K562 (cell line): ENCODE measurements around the gene SPDEF. TPM values are rescaled to one million over a fixed set of nuclear protein-coding genes. Genes with fewer than 3 reads are reported as not detected.
A peak's percentile ranks its signal among the peaks of the same experiment; 100 is the strongest.

Source experiments
- DNMT1 ChIP-seq: fragments of 450-650 bp; IDR thresholded peaks from 2 replicates; pipeline ENCODE4 v1.6.1; 2016; ENCODE audit warnings: antibody characterized with exemption, mild to moderate bottlenecking
- EGR1 ChIP-seq: fragments of 450-650 bp; conservative IDR thresholded peaks from 2 replicates; pipeline ENCODE4 v1.6.1; 2017; ENCODE audit warnings: mild to moderate bottlenecking
- EHMT2 ChIP-seq: fragments of 450-650 bp; IDR thresholded peaks from 2 replicates; pipeline ENCODE4 v1.6.1; 2018; ENCODE audit warnings: antibody characterized with exemption
- ETV5 ChIP-seq: sonication (generic); formaldehyde crosslinking; IDR thresholded peaks from 2 replicates; pipeline ENCODE4 v1.4.0; 2020; ENCODE audit warnings: low read depth, mild to moderate bottlenecking, missing genetic modification reagents
- HIVEP1 ChIP-seq: fragments of 250-450 bp; sonication (Bioruptor Pico); IDR thresholded peaks from 2 replicates; pipeline ENCODE4 v1.4.0; 2020; ENCODE audit warnings: mild to moderate bottlenecking
- KDM5B ChIP-seq: fragments of 200-600 bp; sonication (generic); IDR thresholded peaks from 2 replicates; pipeline ENCODE4 v1.6.1; 2012; ENCODE audit warnings: low read depth, mild to moderate bottlenecking, moderate library complexity, low read length, control low read depth, inconsistent platforms; ENCODE audit not compliant: insufficient replicate concordance
- MAFF ChIP-seq: IDR thresholded peaks from 2 replicates; pipeline ENCODE4 v1.6.1; 2012; ENCODE audit warnings: low read length, improper control_type of control experiment
- PHB2 ChIP-seq: fragments of 450-650 bp; IDR thresholded peaks from 2 replicates; pipeline ENCODE4 v1.6.1; 2017; ENCODE audit warnings: low read depth
- POLR2B ChIP-seq: fragments of 450-650 bp; IDR thresholded peaks from 2 replicates; pipeline ENCODE4 v1.6.1; 2018; ENCODE audit warnings: low read depth; ENCODE audit not compliant: partially characterized antibody
- PTTG1 ChIP-seq: fragments of 450-650 bp; IDR thresholded peaks from 2 replicates; pipeline ENCODE4 v1.6.1; 2016; ENCODE audit warnings: low read depth, mild to moderate bottlenecking, missing genetic modification characterization, missing compliant biosample characterization
- RBM15 ChIP-seq: fragments of 200-400 bp; formaldehyde crosslinking; IDR thresholded peaks from 2 replicates; pipeline ENCODE4 v1.6.1; 2018; ENCODE audit warnings: mild to moderate bottlenecking, low read length, moderate library complexity; ENCODE audit not compliant: insufficient read depth
- SRSF3 ChIP-seq: fragments of 200-400 bp; formaldehyde crosslinking; IDR thresholded peaks from 2 replicates; pipeline ENCODE4 v1.6.1; 2016; ENCODE audit warnings: mild to moderate bottlenecking, low read length, moderate library complexity; ENCODE audit not compliant: insufficient read depth
- TEAD4 ChIP-seq, 2 experiments: sonication (generic) in 1 of 2; formaldehyde crosslinking in 1 of 2; IDR thresholded peaks; 2 replicates each; pipeline versions ENCODE4 v1.6.1 to v1.8.0; 2012 to 2022; ENCODE audit warnings: borderline replicate concordance in 1 of 2, inconsistent platforms in 1 of 2, low read length in 1 of 2, mild to moderate bottlenecking in 1 of 2, missing genetic modification reagents in 1 of 2
- ZBTB12 ChIP-seq: fragments of 250-450 bp; sonication (Bioruptor Pico); IDR thresholded peaks from 2 replicates; pipeline ENCODE4 v1.4.0; 2020
- ZC3H11A ChIP-seq: IDR thresholded peaks from 2 replicates; pipeline ENCODE4 v1.6.1; 2012; ENCODE audit warnings: low read depth, low read length, improper control_type of control experiment
- polyA plus RNA-seq, 8 experiments: library from polyadenylated mRNA; depleted of rRNA in 4 of 8; stranded (reverse) in 5 of 8; unstranded in 3 of 8; fragments of >200 nt; fragmentation: Nextera tagmentation in 2 of 8; fragmentation: Illumina TruSeq in 1 of 8; extraction: Ambion mirVana in 2 of 8; extraction: Trizol in 1 of 8; gene quantifications; 2 replicates each; pipeline versions ENCODE4 v1.2.1 to v1.2.3, GENCODE V29; 2011 to 2014; ENCODE audit warnings: inconsistent platforms in 1 of 8, missing spikeins in 1 of 8
- total RNA-seq, 7 experiments: library from RNA; depleted of rRNA in 6 of 7; stranded (reverse); fragments of >200 nt in 6 of 7; fragmentation: Illumina TruSeq in 2 of 7; extraction: Trizol in 2 of 7; gene quantifications; 2 replicates each; pipeline versions ENCODE4 v1.2.1 to v1.2.3, GENCODE V29; 2011 to 2021; ENCODE audit warnings: low replicate concordance in 1 of 7
- TF ChIP-seq, protein P1 (sequence below): fragments of 450-650 bp; IDR thresholded peaks from one replicate; pipeline ENCODE4 v1.6.1; 2018; ENCODE audit warnings: mild to moderate bottlenecking, moderate library complexity; ENCODE audit not compliant: partially characterized antibody
- TF ChIP-seq, protein P2 (sequence below): IDR thresholded peaks from 3 replicates; pipeline ENCODE4 v1.6.1; 2011; ENCODE audit warnings: borderline replicate concordance, mild to moderate bottlenecking, moderate library complexity; ENCODE audit not compliant: insufficient read length; ENCODE audit errors: extremely low read depth
- TF ChIP-seq, protein P3 (sequence below), 3 experiments: IDR thresholded peaks in 2 of 3; conservative IDR thresholded peaks in 1 of 3; 2 replicates each; pipeline ENCODE4 v1.5.1; 2011 to 2012; ENCODE audit warnings: low read length in 3 of 3, mild to moderate bottlenecking in 3 of 3, control low read depth in 2 of 3, improper control_type of control experiment in 1 of 3, inconsistent platforms in 1 of 3, low read depth in 1 of 3, mixed read lengths in 1 of 3, moderate library complexity in 1 of 3; ENCODE audit not compliant: insufficient read depth in 2 of 3
- TF ChIP-seq, protein P4 (sequence below): fragments of 200-400 bp; formaldehyde crosslinking; IDR thresholded peaks from 2 replicates; pipeline ENCODE4 v1.6.1; 2017; ENCODE audit warnings: mild to moderate bottlenecking, low read depth, low read length, moderate library complexity

The SPDEF gene
- total and polyA plus RNA-seq, 9 of the 15 experiments (the other 6 are each of a cell fraction or from before 2014, with no cell fraction given) = 0.04 to 0.12 (median 0.11) TPM; not detected in 5

DNA sequence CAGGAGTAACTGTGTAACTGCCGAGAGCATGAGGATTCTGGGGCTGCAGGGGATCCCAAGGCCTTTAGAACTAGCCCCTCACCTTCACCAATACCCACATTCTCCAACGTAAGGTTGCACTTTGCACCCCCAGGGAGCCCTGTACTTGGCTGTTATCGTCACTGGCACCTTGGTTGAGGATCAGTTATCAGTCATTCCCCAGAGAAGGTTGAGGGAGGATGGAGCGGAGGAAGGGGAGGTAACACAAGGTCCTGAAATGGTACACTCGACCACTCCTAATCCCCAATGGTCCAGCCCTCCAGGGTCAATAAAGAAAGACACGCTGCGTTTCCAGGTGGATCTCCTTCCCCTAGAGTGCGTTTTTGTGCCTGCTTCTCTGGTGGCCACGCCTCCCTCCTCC is 1.1 kb upstream of the SPDEF start (continued):
- TF ChIP-seq, protein P1, sequence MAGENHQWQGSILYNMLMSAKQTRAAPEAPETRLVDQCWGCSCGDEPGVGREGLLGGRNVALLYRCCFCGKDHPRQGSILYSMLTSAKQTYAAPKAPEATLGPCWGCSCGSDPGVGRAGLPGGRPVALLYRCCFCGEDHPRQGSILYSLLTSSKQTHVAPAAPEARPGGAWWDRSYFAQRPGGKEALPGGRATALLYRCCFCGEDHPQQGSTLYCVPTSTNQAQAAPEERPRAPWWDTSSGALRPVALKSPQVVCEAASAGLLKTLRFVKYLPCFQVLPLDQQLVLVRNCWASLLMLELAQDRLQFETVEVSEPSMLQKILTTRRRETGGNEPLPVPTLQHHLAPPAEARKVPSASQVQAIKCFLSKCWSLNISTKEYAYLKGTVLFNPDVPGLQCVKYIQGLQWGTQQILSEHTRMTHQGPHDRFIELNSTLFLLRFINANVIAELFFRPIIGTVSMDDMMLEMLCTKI = no peak
- TF ChIP-seq MAFF (no peak), EGR1 (no peak), ETV5 (CRISPR knock-in tag) (no peak), ZBTB12 (CRISPR knock-in tag) (no peak), POLR2B (no peak), PHB2 (no peak), RBM15 (no peak), TEAD4 (IDR thresholded peaks at IDR 0.05; ENCODE audit: low read length) (peak; percentile 83), TEAD4 (CRISPR knock-in tag; IDR thresholded peaks at IDR 0.05; ENCODE audit: borderline replicate concordance) (no peak), KDM5B (no peak), SRSF3 (no peak), HIVEP1 (no peak), EHMT2 (0 out of 2 replicates have a peak, but pooled peaks have one; percentile 62), PTTG1 (tag) (no peak), DNMT1 (no peak), ZC3H11A (no peak)
- TF ChIP-seq, protein P2, sequence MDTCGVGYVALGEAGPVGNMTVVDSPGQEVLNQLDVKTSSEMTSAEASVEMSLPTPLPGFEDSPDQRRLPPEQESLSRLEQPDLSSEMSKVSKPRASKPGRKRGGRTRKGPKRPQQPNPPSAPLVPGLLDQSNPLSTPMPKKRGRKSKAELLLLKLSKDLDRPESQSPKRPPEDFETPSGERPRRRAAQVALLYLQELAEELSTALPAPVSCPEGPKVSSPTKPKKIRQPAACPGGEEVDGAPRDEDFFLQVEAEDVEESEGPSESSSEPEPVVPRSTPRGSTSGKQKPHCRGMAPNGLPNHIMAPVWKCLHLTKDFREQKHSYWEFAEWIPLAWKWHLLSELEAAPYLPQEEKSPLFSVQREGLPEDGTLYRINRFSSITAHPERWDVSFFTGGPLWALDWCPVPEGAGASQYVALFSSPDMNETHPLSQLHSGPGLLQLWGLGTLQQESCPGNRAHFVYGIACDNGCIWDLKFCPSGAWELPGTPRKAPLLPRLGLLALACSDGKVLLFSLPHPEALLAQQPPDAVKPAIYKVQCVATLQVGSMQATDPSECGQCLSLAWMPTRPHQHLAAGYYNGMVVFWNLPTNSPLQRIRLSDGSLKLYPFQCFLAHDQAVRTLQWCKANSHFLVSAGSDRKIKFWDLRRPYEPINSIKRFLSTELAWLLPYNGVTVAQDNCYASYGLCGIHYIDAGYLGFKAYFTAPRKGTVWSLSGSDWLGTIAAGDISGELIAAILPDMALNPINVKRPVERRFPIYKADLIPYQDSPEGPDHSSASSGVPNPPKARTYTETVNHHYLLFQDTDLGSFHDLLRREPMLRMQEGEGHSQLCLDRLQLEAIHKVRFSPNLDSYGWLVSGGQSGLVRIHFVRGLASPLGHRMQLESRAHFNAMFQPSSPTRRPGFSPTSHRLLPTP = no peak
- TF ChIP-seq, protein P3, sequence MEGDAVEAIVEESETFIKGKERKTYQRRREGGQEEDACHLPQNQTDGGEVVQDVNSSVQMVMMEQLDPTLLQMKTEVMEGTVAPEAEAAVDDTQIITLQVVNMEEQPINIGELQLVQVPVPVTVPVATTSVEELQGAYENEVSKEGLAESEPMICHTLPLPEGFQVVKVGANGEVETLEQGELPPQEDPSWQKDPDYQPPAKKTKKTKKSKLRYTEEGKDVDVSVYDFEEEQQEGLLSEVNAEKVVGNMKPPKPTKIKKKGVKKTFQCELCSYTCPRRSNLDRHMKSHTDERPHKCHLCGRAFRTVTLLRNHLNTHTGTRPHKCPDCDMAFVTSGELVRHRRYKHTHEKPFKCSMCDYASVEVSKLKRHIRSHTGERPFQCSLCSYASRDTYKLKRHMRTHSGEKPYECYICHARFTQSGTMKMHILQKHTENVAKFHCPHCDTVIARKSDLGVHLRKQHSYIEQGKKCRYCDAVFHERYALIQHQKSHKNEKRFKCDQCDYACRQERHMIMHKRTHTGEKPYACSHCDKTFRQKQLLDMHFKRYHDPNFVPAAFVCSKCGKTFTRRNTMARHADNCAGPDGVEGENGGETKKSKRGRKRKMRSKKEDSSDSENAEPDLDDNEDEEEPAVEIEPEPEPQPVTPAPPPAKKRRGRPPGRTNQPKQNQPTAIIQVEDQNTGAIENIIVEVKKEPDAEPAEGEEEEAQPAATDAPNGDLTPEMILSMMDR (IDR thresholded peaks at IDR 0.05 in 2 of 3, conservative IDR thresholded peaks at IDR 0.05 in 1 of 3; ENCODE audit: insufficient read depth in 2 of 3, low read depth in 1 of 3, low read length in 3 of 3) = no peak
- TF ChIP-seq, protein P4, sequence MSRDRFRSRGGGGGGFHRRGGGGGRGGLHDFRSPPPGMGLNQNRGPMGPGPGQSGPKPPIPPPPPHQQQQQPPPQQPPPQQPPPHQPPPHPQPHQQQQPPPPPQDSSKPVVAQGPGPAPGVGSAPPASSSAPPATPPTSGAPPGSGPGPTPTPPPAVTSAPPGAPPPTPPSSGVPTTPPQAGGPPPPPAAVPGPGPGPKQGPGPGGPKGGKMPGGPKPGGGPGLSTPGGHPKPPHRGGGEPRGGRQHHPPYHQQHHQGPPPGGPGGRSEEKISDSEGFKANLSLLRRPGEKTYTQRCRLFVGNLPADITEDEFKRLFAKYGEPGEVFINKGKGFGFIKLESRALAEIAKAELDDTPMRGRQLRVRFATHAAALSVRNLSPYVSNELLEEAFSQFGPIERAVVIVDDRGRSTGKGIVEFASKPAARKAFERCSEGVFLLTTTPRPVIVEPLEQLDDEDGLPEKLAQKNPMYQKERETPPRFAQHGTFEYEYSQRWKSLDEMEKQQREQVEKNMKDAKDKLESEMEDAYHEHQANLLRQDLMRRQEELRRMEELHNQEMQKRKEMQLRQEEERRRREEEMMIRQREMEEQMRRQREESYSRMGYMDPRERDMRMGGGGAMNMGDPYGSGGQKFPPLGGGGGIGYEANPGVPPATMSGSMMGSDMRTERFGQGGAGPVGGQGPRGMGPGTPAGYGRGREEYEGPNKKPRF = no peak
